HG02798 (cell line): ENCODE data around the gene TELO2.

Experiments
- ATAC-seq: cut with Tn5 transposase; IDR thresholded peaks from one replicate; pipeline ENCODE4 v1.9.1; 2021; ENCODE audit warnings: mild to moderate bottlenecking; ENCODE audit not compliant: unreplicated experiment, poor library complexity

TELO2 gene

GRCh38 chr16:1492923-1493745 lies at the start of gene TELO2:
TELO2 (plus strand) TSS chr16:1493360; CDS start chr16:1494282, 922 bp downstream.
- peak; percentile 77 for ATAC-seq

GRCh38 chr16:1443403-1443973 lies 49.7 kb upstream of the TELO2 start:
- ATAC-seq = no peak

- ATAC-seq = no peak
These were observed 49.0 kb upstream of the TELO2 start, which contains the start of gene CCDC154 for GRCh38 chr16:1443980-1444729. CCDC154 (minus strand) TSS chr16:1444556; CDS start chr16:1444322, 234 bp downstream.

- no peak for ATAC-seq
These were observed 48.2 kb upstream of the TELO2 start for GRCh38 chr16:1444730-1445517.

- no peak for ATAC-seq
These were observed 47.5 kb upstream of the TELO2 start for GRCh38 chr16:1445518-1446203.

GRCh38 chr16:1446296-1447080 lies 46.7 kb upstream of the TELO2 start:
- no peak for ATAC-seq

- no peak for ATAC-seq
These were observed 45.2 kb upstream of the TELO2 start for GRCh38 chr16:1447965-1448364.

GRCh38 chr16:1448536-1449116 lies 44.5 kb upstream of the TELO2 start:
- no peak for ATAC-seq

GRCh38 chr16:1449201-1449788 lies 43.9 kb upstream of the TELO2 start:
- no peak for ATAC-seq

GRCh38 chr16:1450218-1450617 lies 42.9 kb upstream of the TELO2 start:
- ATAC-seq = no peak

- no peak for ATAC-seq
These were observed 42.3 kb upstream of the TELO2 start for GRCh38 chr16:1450841-1451240.

- no peak for ATAC-seq
These were observed 41.3 kb upstream of the TELO2 start for GRCh38 chr16:1451702-1452392.

GRCh38 chr16:1452530-1452929 lies 40.6 kb upstream of the TELO2 start:
- no peak for ATAC-seq

GRCh38 chr16:1453316-1453715 lies 39.8 kb upstream of the TELO2 start:
- no peak for ATAC-seq

- no peak for ATAC-seq
These were observed 38.6 kb upstream of the TELO2 start for GRCh38 chr16:1454561-1454960.

GRCh38 chr16:1455190-1456171 lies 37.7 kb upstream of the TELO2 start:
- ATAC-seq = no peak

GRCh38 chr16:1456951-1457350 lies 36.2 kb upstream of the TELO2 start:
- ATAC-seq = no peak
